ENCODE results near the gene CBLIF. TPM values are rescaled to one million over a fixed set of nuclear protein-coding genes. Genes with fewer than 3 reads are reported as not detected.

CBLIF gene
- total and polyA plus RNA-seq, 2 of the 8 experiments (the other 6 are each of a cell fraction or from before 2014, with no cell fraction given): not detected

DNA sequence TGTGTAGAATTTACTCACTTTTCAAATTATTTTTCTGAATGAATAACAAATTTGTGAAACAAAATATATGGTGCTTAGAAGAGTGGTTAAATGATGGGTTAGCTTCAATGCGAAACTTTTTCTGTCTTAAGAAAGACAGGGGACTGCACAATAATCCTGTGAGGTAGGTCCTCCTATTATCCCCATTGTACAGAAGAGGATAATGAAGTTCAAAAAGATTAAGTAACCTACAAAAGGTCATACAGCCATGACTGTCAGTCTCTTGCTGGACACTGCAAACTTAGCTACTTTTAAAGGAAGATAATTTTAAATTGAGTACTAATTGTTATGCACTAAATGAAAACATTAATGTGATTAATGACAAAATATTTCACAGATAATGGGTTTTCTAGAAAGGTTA, 38.3 kb upstream of the CBLIF start:
- Histone ChIP-seq H3K18ac (ENCODE audit: extremely low read depth, low read length) (no peak overlapping the region), H4K91ac (replicated peaks; ENCODE audit: insufficient read length, low read length) (no peak overlapping the region), H3K4me1 (replicated peaks in 1 of 4; ENCODE audit: control insufficient read depth in 3 of 4, insufficient read depth in 4 of 4, low read length in 3 of 4) (peaks cover 0 to 1% (median 0%) of the 10 kb centered on the region in 4 experiments; a peak in 1 of 7 replicates), H3K79me1 (ENCODE audit: low read depth, low read length) (no peaks in the 10 kb centered on the region), H2BK120ac (replicated peaks; ENCODE audit: low read depth, low read length) (no peak overlapping the region), H3K9ac (replicated peaks in 1 of 4; ENCODE audit: extremely low read depth in 1 of 4, low read depth in 3 of 4, low read length in 3 of 4) (no peak overlapping the region), H4K5ac (ENCODE audit: insufficient read length, low read depth, low read length) (no peak overlapping the region), H3K9me3 (ENCODE audit: insufficient read depth in 2 of 2, low read depth in 1 of 2, low read length in 1 of 2) (no peaks in the 10 kb centered on the region), H3K4me3 (ENCODE audit: extremely low read depth in 1 of 4, insufficient read depth in 2 of 4, low read depth in 3 of 4, low read length in 4 of 4) (no peak overlapping the region), H2BK20ac (ENCODE audit: low read length) (no peak overlapping the region), H3K23ac (ENCODE audit: insufficient read length) (no peak overlapping the region), H3K4me2 (ENCODE audit: insufficient read depth in 1 of 2, low read depth in 2 of 2, low read length in 2 of 2) (no peak overlapping the region), H2AK5ac (ENCODE audit: low read depth, low read length) (no peak overlapping the region), H3K56ac (replicated peaks; ENCODE audit: insufficient read length, low read depth, low read length) (no peak overlapping the region), H3K79me2 (ENCODE audit: control insufficient read depth in 1 of 2, insufficient read depth in 2 of 2, low read length in 2 of 2) (no peaks in the 10 kb centered on the region), H4K8ac (ENCODE audit: extremely low read depth, insufficient read depth, low read length) (no peak overlapping the region), H2BK15ac (ENCODE audit: low read length) (no peak overlapping the region), H3K14ac (ENCODE audit: insufficient read length) (no peak overlapping the region), H3K27me3 (replicated peaks in 1 of 4; ENCODE audit: control insufficient read depth in 3 of 4, extremely low read depth in 1 of 4, insufficient read depth in 3 of 4, low read length in 3 of 4) (no peaks in the 10 kb centered on the region), H2BK5ac (ENCODE audit: low read depth, low read length) (no peak overlapping the region), H2BK12ac (ENCODE audit: low read depth, low read length) (no peak overlapping the region), H3K4ac (replicated peaks; ENCODE audit: insufficient read length, low read depth, low read length) (no peak overlapping the region), H2AFZ (ENCODE audit: low read length) (no peak overlapping the region), H3K27ac (ENCODE audit: low read depth, low read length) (no peak overlapping the region), H4K20me1 (replicated peaks in 1 of 2; ENCODE audit: control insufficient read depth in 1 of 2, insufficient read depth in 2 of 2, low read length in 2 of 2) (no peaks in the 10 kb centered on the region), H3K23me2 (ENCODE audit: low read depth, low read length) (no peaks in the 10 kb centered on the region), H3K36me3 (ENCODE audit: control insufficient read depth in 2 of 4, insufficient read depth in 4 of 4, low read length in 3 of 4) (no peaks in the 10 kb centered on the region)
- 83% methylated on average over 1 of the region's 1 CpG; no CpG with 5 or more reads in 1 of the 2 experiments for WGBS, 2 experiments (ENCODE audit: extremely low coverage in 1 of 2, insufficient coverage in 1 of 2, insufficient read length in 1 of 2, insufficient replicate concordance in 2 of 2, low coverage in 1 of 2, low lambda C conversion rate in 2 of 2, missing lambda C conversion rate in 1 of 2)
- DNase-seq (ENCODE audit: low read depth in 1 of 2, low spot score in 2 of 2) (no peak), FAIRE-seq (no peak)
- ChIA-PET POLR2A (ENCODE audit: partially characterized antibody) (no interaction called here), CTCF (ENCODE audit: partially characterized antibody) (interaction anchor here (0.7 kb wide), 1 partner anchor 511 kb away, joined by 3 read pairs; no protein-coding TSS in a partner anchor)
- no peak for TF ChIP-seq NRF1 (IDR thresholded peaks at IDR 0.05; ENCODE audit: low read depth, low read length)
- TF ChIP-seq SIN3A (conservative IDR thresholded peaks at IDR 0.05 in 1 of 2, IDR thresholded peaks at IDR 0.05 in 1 of 2; ENCODE audit: low read depth in 1 of 2, low read length in 2 of 2): no peak
- no peak for TF ChIP-seq BRCA1 (IDR thresholded peaks at IDR 0.05; ENCODE audit: low read depth, low read length)
- no peak for TF ChIP-seq TBP (IDR thresholded peaks at IDR 0.05; ENCODE audit: low read depth, low read length)
- TF ChIP-seq, protein P1, sequence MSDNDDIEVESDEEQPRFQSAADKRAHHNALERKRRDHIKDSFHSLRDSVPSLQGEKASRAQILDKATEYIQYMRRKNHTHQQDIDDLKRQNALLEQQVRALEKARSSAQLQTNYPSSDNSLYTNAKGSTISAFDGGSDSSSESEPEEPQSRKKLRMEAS (IDR thresholded peaks at IDR 0.05): no peak
- no peak for TF ChIP-seq CTBP2 (IDR thresholded peaks at IDR 0.05; ENCODE audit: borderline replicate concordance, insufficient read depth, insufficient read length, low read length)
- TF ChIP-seq TAF1 (IDR thresholded peaks at IDR 0.05; ENCODE audit: low read depth, low read length): no peak
- TF ChIP-seq ASH2L (IDR thresholded peaks at IDR 0.05; ENCODE audit: low read length): no peak
- no peak for TF ChIP-seq SP2 (IDR thresholded peaks at IDR 0.05; ENCODE audit: low read length)
- TF ChIP-seq, protein P2, sequence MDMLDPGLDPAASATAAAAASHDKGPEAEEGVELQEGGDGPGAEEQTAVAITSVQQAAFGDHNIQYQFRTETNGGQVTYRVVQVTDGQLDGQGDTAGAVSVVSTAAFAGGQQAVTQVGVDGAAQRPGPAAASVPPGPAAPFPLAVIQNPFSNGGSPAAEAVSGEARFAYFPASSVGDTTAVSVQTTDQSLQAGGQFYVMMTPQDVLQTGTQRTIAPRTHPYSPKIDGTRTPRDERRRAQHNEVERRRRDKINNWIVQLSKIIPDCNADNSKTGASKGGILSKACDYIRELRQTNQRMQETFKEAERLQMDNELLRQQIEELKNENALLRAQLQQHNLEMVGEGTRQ (IDR thresholded peaks at IDR 0.05; ENCODE audit: low read length): no peak
- TF ChIP-seq SRF (IDR thresholded peaks at IDR 0.05; ENCODE audit: low read depth, low read length): no peak
- TF ChIP-seq CBX5 (IDR thresholded peaks at IDR 0.05; ENCODE audit: low read depth, low read length): no peak
- no peak for TF ChIP-seq JUN (IDR thresholded peaks at IDR 0.05; ENCODE audit: low read depth, low read length)

All from H1 (cell line).